WTC11 (cell line): ENCODE results near the gene KRT35. TPM values are rescaled to one million over a fixed set of nuclear protein-coding genes. Genes with fewer than 3 reads are reported as not detected.

Experiments used
- ATAC-seq: fragments of 200-7000 bp; cut with Tn5 transposase; 2 replicates; pipeline ENCODE4 v1.10.0; 2021; ENCODE audit warnings: mild to moderate bottlenecking, moderate library complexity
- CTCF ChIA-PET: fragments of 300-600 bp; sonication (Branson Sonifier 250); formaldehyde crosslinking; loops from one replicate; lab custom pipeline; 2021; ENCODE audit warnings: antibody characterized with exemption; lab: Charles Lee
- POLR2A ChIA-PET: fragments of 350-600 bp; sonication (Branson Sonifier 250); formaldehyde crosslinking; loops from one replicate; lab custom pipeline; 2021; ENCODE audit warnings: antibody characterized with exemption; lab: Charles Lee
- DNase-seq: peaks from one replicate; pipeline ENCODE4 v3.0.0; 2021; ENCODE audit warnings: low spot score
- H3K27ac Mint-ChIP-seq: 2 replicates; pipeline ENCODE4 v1.8.0; 2021; ENCODE audit warnings: mixed read lengths
- H3K27me3 Mint-ChIP-seq: 2 replicates; pipeline ENCODE4 v1.8.0; 2021; ENCODE audit warnings: low read depth, mild to moderate bottlenecking, moderate library complexity, mixed read lengths
- H3K36me3 Mint-ChIP-seq: 2 replicates; pipeline ENCODE4 v1.8.0; 2021; ENCODE audit warnings: mixed read lengths
- H3K4me1 Mint-ChIP-seq: 2 replicates; pipeline ENCODE4 v1.8.0; 2022; ENCODE audit warnings: mixed read lengths
- H3K4me3 Mint-ChIP-seq: 2 replicates; pipeline ENCODE4 v1.8.0; 2021; ENCODE audit warnings: mild to moderate bottlenecking, moderate library complexity, mixed read lengths
- H3K9me3 Mint-ChIP-seq: 2 replicates; pipeline ENCODE4 v1.8.0; 2021; ENCODE audit warnings: mixed read lengths
- CREM ChIP-seq: sonication (generic); formaldehyde crosslinking; IDR thresholded peaks from 2 replicates; pipeline ENCODE4 v1.8.1; 2022; ENCODE audit warnings: mild to moderate bottlenecking, missing genetic modification reagents, moderate library complexity
- EMX1 ChIP-seq: fragments of 250-450 bp; sonication (Bioruptor Pico); IDR thresholded peaks from 2 replicates; pipeline ENCODE4 v1.8.0; 2021; ENCODE audit warnings: mild to moderate bottlenecking
- ESRRA ChIP-seq: sonication (generic); formaldehyde crosslinking; IDR thresholded peaks from 2 replicates; pipeline ENCODE4 v1.8.1; 2022; ENCODE audit warnings: mild to moderate bottlenecking, missing genetic modification reagents, borderline replicate concordance
- GABPB1 ChIP-seq: sonication (generic); formaldehyde crosslinking; IDR thresholded peaks from 2 replicates; pipeline ENCODE4 v1.8.1; 2023; ENCODE audit warnings: mild to moderate bottlenecking, missing genetic modification reagents
- MXD4 ChIP-seq: fragments of 250-450 bp; sonication (Bioruptor Pico); IDR thresholded peaks from 2 replicates; pipeline ENCODE4 v1.8.0; 2021; ENCODE audit warnings: mild to moderate bottlenecking, moderate library complexity, borderline replicate concordance
- NFE2L1 ChIP-seq: sonication (generic); formaldehyde crosslinking; IDR thresholded peaks from 2 replicates; pipeline ENCODE4 v1.8.1; 2023; ENCODE audit warnings: missing genetic modification reagents
- NFYB ChIP-seq: sonication (generic); formaldehyde crosslinking; conservative IDR thresholded peaks from 2 replicates; pipeline ENCODE4 v1.8.0; 2022; ENCODE audit warnings: low read depth, missing genetic modification reagents
- RORB ChIP-seq: fragments of 250-450 bp; sonication (Bioruptor Pico); IDR thresholded peaks from 2 replicates; pipeline ENCODE4 v1.9.0; 2021; ENCODE audit warnings: mild to moderate bottlenecking
- SMAD4 ChIP-seq: sonication (generic); formaldehyde crosslinking; IDR thresholded peaks from 2 replicates; pipeline ENCODE4 v1.8.0; 2022; ENCODE audit warnings: mild to moderate bottlenecking, missing genetic modification reagents
- SOX15 ChIP-seq: fragments of 250-450 bp; sonication (Bioruptor Pico); IDR thresholded peaks from 2 replicates; pipeline ENCODE4 v1.9.0; 2021; ENCODE audit warnings: mild to moderate bottlenecking
- ZBTB21 ChIP-seq: sonication (generic); formaldehyde crosslinking; IDR thresholded peaks from 2 replicates; pipeline ENCODE4 v1.8.1; 2023; ENCODE audit warnings: mild to moderate bottlenecking, missing genetic modification reagents, borderline replicate concordance
- ZNF232 ChIP-seq: sonication (generic); formaldehyde crosslinking; IDR thresholded peaks from 2 replicates; pipeline ENCODE4 v1.8.0; 2022; ENCODE audit warnings: mild to moderate bottlenecking, missing genetic modification reagents
- total RNA-seq: library from RNA; stranded (reverse); gene quantifications from 3 replicates; pipeline ENCODE4 v1.2.3, GENCODE V29; 2021
- TF ChIP-seq, protein P1 (sequence below): fragments of 250-450 bp; sonication (Bioruptor Pico); IDR thresholded peaks from 2 replicates; pipeline ENCODE4 v2.1.2; 2022; ENCODE audit warnings: mild to moderate bottlenecking, moderate library complexity
- TF ChIP-seq, protein P2 (sequence below): sonication (generic); formaldehyde crosslinking; IDR thresholded peaks from 2 replicates; pipeline ENCODE4 v1.8.1; 2023; ENCODE audit warnings: mild to moderate bottlenecking, missing genetic modification reagents, moderate library complexity
- TF ChIP-seq, protein P3 (sequence below): sonication (generic); formaldehyde crosslinking; IDR thresholded peaks from 2 replicates; pipeline ENCODE4 v1.8.0; 2023; ENCODE audit warnings: missing genetic modification reagents
- TF ChIP-seq, protein P4 (sequence below): sonication (generic); formaldehyde crosslinking; IDR thresholded peaks from 2 replicates; pipeline ENCODE4 v1.8.1; 2023; ENCODE audit warnings: mild to moderate bottlenecking, missing genetic modification reagents, borderline replicate concordance

Gene KRT35
- total RNA-seq, 1 experiment from 2014 or later = not detected

DNA sequence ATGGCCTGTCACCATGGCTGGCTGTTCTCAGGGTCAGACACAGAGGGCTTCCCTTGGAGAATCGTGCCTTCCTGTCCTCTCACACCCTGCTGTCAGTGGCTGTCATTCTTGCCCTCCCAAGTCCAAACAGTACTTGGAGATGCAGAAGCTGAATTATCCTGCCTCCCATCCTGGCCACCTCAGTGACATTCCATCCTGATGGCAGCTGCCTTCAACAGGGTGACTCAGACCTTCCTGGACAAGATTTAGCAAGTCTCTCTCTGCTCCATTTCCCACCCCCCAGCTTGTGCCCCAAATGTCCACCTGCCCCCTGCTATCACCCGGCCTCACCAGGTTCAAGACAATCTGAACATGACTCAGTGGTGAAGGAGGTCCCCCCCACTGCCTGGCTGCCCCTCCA, 13.6 kb upstream of the KRT35 start:
- Mint-ChIP-seq H3K27ac (no peak overlapping the region), H3K36me3 (no peaks in the 10 kb centered on the region), H3K4me1 (peaks cover 16% of the 10 kb centered on the region), H3K4me3 (no peak overlapping the region), H3K27me3 (peaks cover 1% of the 10 kb centered on the region; the same call in 1 of the 2 replicates), H3K9me3 (no peaks in the 10 kb centered on the region)
- no peak for TF ChIP-seq MXD4 (CRISPR knock-in tag)
- TF ChIP-seq, protein P1, sequence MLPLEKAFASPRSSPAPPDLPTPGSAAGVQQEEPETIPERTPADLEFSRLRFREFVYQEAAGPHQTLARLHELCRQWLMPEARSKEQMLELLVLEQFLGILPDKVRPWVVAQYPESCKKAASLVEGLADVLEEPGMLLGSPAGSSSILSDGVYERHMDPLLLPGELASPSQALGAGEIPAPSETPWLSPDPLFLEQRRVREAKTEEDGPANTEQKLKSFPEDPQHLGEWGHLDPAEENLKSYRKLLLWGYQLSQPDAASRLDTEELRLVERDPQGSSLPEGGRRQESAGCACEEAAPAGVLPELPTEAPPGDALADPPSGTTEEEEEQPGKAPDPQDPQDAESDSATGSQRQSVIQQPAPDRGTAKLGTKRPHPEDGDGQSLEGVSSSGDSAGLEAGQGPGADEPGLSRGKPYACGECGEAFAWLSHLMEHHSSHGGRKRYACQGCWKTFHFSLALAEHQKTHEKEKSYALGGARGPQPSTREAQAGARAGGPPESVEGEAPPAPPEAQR (CRISPR knock-in tag) = no peak
- TF ChIP-seq, protein P2, sequence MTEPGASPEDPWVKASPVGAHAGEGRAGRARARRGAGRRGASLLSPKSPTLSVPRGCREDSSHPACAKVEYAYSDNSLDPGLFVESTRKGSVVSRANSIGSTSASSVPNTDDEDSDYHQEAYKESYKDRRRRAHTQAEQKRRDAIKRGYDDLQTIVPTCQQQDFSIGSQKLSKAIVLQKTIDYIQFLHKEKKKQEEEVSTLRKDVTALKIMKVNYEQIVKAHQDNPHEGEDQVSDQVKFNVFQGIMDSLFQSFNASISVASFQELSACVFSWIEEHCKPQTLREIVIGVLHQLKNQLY (CRISPR knock-in tag) = no peak
- CTCF ChIA-PET = interaction anchor here (1.1 to 4.2 kb wide), 5 partner anchors 9 to 168 kb away, joined by 3 to 32 read pairs (median 12); no protein-coding TSS in a partner anchor
- ATAC-seq (no peak), DNase-seq (no peak)
- POLR2A ChIA-PET = no interaction called here

DNA sequence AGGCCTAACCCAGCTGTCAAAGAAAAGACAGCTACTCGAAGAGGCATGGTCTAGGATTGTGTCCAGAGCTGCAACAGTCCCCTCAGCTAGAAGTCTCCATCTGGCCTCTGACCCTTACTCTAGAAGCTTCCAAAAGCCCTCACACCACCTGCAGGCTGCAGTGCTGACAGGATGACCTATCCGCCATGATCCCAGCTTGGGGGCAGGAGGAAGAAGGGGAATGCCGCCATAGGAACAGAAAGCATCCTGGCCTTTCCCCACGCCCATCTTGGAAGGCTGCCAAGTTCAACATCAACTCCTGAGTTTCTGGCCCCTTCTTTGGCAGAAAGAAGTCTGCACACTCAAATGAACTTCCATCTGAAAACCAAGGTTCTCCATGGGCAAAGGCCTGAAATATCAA, 11.8 kb upstream of the KRT35 start:
- Mint-ChIP-seq H3K36me3 (no peaks in the 10 kb centered on the region), H3K27ac (no peak overlapping the region), H3K4me3 (no peak overlapping the region), H3K4me1 (0 out of 2 replicates have a peak, but pooled peaks cover 6% of the 10 kb centered on the region), H3K9me3 (no peaks in the 10 kb centered on the region), H3K27me3 (no peaks in the 10 kb centered on the region)
- CTCF ChIA-PET = interaction anchor here (1.0 to 10.9 kb wide), 3 partner anchors 56 to 173 kb away, joined by 3 to 160 read pairs (median 3); no protein-coding TSS in a partner anchor
- TF ChIP-seq RORB (CRISPR knock-in tag) (no peak), GABPB1 (CRISPR knock-in tag) (no peak)
- TF ChIP-seq, protein P3, sequence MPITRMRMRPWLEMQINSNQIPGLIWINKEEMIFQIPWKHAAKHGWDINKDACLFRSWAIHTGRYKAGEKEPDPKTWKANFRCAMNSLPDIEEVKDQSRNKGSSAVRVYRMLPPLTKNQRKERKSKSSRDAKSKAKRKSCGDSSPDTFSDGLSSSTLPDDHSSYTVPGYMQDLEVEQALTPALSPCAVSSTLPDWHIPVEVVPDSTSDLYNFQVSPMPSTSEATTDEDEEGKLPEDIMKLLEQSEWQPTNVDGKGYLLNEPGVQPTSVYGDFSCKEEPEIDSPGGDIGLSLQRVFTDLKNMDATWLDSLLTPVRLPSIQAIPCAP (CRISPR knock-in tag) = no peak
- no peak for DNase-seq
- no peak for ATAC-seq
- POLR2A ChIA-PET = interaction anchor here (0.5 kb wide), 1 partner anchor 34 kb away, joined by 3 read pairs; no protein-coding TSS in a partner anchor

DNA sequence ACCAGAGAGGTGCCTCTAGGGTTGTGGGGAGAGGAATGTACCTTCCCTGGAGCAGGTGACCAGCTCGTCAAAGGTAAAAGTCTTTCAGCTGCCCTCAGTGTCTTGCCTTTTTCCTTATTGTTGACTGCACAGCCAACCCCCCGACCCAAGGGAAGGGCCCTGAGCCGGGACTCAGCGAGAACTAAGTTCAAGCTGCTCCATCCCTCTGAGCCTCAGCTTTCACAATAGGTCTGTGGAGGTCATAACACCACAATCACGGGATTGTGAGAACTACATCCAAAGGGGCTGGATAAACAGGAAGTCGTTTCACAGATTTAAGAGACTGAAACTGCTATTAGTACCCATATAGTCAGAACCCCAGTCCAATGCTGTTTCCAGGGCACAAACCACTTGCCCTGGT, 11.4 kb upstream of the KRT35 start:
- DNase-seq (no peak), ATAC-seq (no peak)
- ChIA-PET POLR2A (interaction anchor here (1.1 kb wide), 1 partner anchor 57 kb away, joined by 4 read pairs; no protein-coding TSS in a partner anchor), CTCF (interaction anchor here (1.0 to 10.9 kb wide), 3 partner anchors 56 to 173 kb away, joined by 3 to 160 read pairs (median 3); no protein-coding TSS in a partner anchor)
- Mint-ChIP-seq H3K9me3 (no peaks in the 10 kb centered on the region), H3K4me1 (0 out of 2 replicates have a peak, but pooled peaks cover 6% of the 10 kb centered on the region), H3K27ac (no peak overlapping the region), H3K36me3 (no peaks in the 10 kb centered on the region), H3K4me3 (no peak overlapping the region), H3K27me3 (no peaks in the 10 kb centered on the region; the same call in 1 of the 2 replicates)
- TF ChIP-seq ZBTB21 (CRISPR knock-in tag) (no peak), ESRRA (no peak), NFE2L1 (CRISPR knock-in tag) (no peak), NFYB (CRISPR knock-in tag) (no peak), ZNF232 (no peak), CREM (no peak), EMX1 (CRISPR knock-in tag) (no peak), SOX15 (no peak), SMAD4 (CRISPR knock-in tag) (no peak)
- TF ChIP-seq, protein P4, sequence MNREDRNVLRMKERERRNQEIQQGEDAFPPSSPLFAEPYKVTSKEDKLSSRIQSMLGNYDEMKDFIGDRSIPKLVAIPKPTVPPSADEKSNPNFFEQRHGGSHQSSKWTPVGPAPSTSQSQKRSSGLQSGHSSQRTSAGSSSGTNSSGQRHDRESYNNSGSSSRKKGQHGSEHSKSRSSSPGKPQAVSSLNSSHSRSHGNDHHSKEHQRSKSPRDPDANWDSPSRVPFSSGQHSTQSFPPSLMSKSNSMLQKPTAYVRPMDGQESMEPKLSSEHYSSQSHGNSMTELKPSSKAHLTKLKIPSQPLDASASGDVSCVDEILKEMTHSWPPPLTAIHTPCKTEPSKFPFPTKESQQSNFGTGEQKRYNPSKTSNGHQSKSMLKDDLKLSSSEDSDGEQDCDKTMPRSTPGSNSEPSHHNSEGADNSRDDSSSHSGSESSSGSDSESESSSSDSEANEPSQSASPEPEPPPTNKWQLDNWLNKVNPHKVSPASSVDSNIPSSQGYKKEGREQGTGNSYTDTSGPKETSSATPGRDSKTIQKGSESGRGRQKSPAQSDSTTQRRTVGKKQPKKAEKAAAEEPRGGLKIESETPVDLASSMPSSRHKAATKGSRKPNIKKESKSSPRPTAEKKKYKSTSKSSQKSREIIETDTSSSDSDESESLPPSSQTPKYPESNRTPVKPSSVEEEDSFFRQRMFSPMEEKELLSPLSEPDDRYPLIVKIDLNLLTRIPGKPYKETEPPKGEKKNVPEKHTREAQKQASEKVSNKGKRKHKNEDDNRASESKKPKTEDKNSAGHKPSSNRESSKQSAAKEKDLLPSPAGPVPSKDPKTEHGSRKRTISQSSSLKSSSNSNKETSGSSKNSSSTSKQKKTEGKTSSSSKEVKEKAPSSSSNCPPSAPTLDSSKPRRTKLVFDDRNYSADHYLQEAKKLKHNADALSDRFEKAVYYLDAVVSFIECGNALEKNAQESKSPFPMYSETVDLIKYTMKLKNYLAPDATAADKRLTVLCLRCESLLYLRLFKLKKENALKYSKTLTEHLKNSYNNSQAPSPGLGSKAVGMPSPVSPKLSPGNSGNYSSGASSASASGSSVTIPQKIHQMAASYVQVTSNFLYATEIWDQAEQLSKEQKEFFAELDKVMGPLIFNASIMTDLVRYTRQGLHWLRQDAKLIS (CRISPR knock-in tag) = no peak
